HG03280 (cell line): ENCODE data around the gene MPG.

Experiments
- ATAC-seq: cut with Tn5 transposase; IDR thresholded peaks from one replicate; pipeline ENCODE4 v1.9.1; 2021; ENCODE audit warnings: mild to moderate bottlenecking, moderate library complexity; ENCODE audit not compliant: unreplicated experiment

MPG gene

DNA sequence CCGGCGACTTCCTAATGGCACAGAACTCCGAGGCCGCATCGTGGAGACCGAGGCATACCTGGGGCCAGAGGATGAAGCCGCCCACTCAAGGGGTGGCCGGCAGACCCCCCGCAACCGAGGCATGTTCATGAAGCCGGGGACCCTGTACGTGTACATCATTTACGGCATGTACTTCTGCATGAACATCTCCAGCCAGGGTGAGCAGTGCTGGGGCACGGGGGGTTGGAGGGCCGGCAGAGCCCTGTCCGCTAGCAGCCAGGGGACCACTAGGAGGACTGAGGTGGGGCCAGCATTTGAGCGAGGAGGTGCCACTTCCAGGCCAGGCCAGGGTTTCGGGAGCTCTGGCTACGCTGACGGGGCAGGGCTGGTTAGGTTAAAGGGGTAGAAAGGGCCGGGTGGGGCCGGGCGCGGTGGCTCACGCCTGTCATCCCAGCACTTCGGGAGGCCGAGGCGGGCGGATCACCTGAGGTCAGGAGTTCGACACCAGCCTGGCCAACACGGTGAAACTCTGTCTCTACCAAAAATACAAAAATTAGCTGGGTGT lies 5.1 kb downstream of the MPG start:
- no peak for ATAC-seq

DNA sequence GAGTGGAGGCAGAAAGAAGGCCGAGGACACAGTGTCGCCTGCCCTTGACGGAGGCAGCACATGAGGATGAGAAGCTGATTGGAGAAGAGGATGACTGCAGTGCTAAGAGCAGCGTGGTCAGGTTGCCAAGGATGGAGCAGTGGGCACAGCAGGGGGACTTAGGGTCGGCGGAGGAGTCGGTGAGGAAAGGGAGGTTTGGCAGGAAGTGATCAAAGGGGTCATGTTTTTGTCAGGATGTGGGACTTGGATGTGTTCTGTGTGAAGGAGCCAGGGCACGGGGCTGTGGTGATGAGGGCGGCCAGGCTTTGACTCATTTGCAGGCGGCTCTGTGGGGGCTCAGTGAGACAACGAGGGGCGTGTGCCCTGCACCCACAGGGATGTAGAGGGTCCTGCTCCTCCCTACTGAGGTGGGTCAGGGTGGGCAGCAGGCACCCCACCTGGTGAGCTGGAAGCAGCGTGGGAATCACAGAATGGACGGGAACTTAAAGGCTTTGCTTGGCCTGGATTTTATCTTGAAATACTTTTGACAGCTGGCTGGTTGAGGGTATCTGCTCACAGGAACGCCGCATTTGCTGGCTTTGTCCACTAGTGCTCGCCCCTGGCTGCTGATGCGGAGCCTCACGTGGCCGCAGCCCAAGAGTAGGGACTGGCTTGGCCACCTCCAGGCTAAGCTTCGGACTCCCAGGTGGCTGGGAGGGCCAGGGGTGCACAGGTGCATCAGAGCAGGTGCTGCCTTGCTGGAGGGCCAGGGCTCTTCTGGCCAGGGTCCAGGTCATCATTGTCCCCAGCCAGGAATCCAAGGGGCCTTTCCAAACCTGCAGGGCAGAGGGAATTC lies 6.0 kb downstream of the MPG start:
- ATAC-seq = no peak

DNA sequence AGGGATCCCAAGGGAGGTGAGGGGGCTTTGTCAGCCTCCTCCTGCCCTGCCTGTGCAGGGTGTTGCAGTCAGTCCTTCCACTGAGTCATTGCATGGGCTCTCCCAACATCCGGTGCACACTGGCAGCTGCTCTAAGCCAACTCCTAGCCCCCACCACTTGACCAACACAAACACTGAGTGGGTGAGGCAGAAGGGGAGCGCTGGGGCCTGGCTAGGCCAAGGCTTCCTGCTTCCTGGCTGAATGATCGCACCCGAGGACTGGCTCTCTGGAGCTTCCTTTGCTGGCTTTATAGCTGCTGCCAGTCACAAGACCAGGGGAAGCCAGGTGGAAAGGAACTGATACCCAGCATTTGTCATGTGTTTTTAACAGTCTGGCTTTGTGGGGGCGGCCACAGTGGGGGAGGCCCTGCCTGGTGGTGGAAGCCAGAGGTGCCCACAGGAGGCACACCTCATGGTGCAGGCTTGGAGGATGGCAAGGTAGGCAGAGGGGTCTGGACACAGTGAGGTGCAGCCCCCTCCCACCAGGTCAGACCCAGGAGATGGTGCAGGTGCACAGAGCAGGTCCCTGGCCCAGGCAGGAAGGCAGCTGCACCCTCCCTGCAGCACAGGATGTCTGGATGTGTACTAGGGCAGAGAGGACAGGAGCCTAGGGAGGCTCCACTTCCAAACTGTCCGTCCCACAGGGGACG lies 6.8 kb downstream of the MPG start:
- ATAC-seq = no peak

DNA sequence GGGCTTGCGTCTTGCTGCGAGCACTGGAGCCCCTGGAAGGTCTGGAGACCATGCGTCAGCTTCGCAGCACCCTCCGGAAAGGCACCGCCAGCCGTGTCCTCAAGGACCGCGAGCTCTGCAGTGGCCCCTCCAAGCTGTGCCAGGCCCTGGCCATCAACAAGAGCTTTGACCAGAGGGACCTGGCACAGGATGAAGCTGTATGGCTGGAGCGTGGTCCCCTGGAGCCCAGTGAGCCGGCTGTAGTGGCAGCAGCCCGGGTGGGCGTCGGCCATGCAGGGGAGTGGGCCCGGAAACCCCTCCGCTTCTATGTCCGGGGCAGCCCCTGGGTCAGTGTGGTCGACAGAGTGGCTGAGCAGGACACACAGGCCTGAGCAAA lies 7.4 kb downstream of the MPG start:
- ATAC-seq = no peak

DNA sequence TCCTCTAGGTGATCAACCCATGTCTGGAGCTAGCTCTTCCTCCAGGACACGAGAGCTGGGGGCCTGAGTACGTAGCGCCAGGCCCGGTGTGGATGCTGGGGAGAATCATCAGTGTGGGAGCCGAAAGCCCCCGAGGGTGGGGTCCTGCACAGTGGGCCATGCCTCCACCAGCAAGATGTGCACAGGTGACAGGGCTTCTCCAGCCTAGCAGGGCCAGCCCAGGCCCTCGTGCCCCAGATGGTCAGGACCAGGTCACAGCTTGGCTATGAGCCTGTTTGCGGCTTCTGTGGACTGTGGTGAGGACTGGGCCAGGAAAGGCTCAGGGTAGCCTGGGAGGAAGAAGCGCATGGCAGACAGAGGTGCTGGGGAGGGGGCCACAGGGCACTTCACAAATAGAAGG lies 7.8 kb downstream of the MPG start:
- ATAC-seq = no peak

DNA sequence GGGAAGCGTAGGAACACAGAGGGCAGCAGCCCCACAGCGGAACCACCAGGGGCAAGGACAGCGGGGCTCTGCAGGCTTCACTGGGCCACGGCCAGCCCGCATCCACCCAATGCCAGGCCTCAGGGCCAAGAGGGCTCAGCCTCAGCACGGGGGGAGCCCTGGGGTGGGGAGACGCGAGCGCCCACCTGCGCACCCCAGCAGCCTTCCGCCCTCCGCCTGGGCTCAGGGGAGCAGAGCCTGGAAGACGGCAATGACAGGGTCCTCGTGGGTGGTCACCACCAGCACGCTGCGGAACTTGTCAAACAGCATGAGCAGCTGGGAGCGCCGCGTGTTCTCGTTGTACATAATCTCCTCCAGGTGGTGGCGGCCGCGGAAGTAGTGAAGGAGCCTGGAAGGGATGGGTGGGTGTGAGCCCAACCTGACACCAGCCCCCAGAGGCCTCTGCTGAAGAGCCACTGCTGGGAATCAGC lies 8.5 kb downstream of the MPG start:
- ATAC-seq = no peak

DNA sequence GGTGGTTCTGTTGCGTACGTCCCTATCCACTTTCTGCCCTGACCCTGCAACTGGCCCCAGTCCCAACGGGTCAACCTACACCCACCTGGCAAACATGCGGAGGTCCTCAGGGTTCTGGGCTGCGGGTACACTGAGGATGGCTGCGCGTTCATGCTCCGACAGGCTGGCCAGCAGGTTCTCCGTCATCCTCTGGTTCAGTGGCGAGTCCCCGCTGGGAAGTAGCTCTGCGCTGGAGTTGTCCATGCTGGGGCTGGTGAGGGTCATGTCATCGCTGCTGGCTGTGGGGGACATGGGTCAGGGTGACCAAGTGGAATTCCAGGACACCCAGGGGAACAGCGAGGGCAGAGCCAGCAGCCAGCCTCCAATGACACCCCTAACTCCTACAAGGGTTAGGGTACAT lies 10.6 kb downstream of the MPG start:
- no peak for ATAC-seq

DNA sequence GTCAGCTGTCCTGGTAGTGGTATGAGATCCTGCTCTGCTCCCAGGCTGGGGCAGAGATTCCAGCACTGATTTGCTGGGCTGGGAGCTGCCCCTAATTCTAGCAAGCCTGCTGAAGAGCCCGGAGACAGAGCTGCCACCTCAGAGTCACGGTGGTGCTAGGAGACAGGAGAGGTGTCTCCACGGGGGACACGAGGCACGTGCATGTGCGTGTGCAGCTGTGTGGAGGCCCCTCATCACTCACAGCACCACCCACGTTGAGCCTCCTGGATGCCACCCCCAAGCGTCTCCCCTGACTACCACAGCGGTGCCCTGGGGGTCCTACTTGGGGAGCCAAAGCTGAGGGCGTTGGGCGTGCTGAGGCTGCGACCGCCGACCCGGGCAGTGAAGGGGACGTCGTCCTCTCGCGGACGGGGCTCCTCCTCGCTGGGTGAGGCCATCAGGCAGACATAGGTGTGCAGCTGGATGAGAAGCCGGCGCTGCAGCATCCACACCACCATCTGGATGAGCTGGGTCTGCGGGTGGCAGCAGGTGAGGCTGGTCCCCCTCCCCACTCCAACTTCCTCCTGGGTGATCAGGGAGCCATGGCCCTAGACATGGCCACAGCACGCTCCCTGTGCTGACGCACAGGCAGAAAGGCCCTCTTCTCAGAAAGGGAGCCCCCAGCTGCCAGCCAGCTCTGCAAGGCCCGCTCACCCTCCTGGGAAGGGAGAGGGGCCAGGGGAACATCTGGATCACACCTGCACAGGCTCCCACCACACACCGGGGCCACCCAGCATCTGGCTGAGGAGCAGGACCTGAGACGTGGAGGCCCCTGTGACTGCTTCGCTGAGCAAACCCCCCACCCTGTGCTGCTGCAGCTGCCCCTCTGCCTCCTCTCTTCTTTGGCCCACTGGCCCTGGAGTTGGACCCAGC lies 11.6 kb downstream of the MPG start:
- no peak for ATAC-seq

DNA sequence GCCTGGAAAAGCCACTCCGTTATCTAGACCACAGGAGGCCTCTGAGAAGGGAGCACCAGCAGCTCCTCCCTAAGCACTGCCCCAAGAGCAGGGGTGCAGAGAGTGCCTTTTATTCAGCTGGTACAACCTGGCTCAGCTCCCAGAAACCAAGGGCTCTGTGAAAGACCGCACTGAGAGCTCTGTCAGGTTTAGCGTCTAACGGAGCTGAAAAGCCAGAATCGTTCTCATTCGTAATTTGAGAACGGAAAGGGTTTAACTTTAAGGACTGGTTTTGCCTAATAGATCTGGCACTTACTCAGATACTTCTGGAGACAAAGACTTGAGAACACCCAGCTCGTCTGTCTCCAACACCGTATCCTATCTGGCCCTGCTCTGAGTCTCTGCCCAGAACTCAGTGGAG lies 13.5 kb downstream of the MPG start:
- no peak for ATAC-seq

DNA sequence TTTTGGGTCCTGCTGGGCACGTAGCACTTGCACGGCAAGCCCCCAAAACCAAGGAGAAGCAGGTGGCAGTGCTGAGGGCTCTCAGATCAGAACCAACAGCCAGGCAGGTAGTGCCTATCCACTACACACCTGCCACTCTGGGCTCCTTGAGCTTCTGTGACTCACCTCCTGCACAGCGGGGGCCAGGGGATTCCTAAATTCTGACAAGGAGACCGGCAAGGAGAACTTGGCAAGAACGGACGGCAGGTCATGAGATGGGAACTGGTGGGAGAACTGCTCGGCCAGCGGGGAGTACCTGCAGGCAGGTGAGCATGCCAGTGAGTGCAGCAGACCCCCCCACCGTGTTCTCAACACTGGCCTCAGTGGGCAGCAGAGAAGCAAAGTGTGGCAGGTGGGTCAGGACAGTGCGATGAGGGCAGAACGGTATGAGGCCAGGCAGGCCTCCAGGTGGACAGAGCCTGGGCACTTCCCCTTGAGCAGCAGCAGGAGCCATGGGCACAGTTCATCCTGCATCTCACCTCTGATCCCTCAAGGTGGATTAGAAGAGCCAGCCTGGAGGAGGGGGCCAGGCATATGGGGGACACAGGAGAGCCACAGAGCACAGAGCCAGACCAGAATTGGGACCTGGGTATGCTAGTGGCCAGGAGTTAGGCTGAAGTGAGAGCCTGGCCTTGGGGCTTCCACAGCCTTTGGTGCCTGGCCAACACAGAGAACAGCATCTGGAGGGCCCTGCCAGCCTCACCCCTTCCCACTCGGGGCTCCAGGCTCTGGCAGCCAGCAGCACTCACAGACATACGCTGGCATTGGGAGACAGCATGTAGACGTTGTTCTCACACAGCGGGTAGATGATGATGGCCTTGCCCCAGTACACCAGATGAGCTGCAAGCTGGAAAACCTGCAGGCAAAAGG lies 14.7 kb downstream of the MPG start:
- ATAC-seq = no peak

DNA sequence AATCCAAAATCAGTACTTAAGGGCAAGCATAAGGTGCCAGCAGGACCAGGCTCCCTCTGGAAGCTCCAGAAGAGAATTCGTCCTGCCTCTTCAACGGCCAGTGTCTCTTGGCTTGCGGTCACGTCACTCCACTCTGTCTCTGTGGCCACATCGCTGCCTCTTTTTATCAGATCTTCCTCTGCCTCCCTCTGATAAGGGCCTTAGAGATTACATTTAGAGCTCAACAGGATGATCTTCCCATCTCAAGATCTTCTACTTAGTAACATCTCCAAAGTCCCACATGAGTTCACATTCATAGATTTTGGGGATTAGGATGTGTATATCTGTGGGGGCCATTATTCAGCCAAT lies 16.9 kb downstream of the MPG start:
- no peak for ATAC-seq

DNA sequence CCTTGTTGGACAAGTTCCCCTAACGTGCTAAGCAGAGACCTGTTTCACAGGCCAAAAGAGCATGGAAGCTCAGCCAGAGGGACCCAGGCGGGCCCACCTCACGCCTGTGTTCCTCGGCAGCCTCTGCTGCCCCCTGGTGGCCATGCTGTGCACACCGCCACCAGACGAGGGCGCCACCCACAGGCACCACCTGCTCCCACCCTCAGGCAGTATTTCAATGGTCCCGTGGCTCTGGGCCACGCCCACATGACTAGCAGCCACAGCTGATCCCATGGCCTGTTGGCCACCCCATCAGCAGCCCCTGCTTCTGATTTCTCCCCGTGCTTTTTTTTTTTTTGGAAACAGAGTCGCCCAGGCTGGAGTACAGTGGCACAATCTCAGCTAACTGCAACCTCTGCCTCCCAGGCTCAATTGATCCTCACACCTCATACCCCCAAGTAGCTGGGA lies 18.9 kb downstream of the MPG start:
- peak; percentile 84 for ATAC-seq

DNA sequence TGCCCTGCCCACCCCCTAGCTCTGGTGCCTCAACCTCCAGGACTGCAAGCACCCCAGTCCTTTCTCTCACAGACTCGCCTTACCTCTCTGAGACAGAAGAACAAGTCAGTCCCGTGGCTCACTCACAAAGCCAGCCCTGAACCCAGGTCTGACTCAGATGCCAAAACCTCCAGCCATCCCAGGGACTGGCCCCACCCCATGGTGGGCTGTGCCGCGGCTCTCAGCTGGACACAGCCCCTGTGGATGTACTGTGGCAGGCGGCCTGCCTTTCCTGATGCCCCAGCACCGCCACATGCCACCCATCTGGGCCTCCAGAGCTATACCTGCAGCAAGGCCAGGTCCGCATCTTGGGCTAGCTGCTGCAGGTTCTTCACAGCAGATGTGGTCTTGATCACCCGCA lies 19.8 kb downstream of the MPG start:
- ATAC-seq = no peak

DNA sequence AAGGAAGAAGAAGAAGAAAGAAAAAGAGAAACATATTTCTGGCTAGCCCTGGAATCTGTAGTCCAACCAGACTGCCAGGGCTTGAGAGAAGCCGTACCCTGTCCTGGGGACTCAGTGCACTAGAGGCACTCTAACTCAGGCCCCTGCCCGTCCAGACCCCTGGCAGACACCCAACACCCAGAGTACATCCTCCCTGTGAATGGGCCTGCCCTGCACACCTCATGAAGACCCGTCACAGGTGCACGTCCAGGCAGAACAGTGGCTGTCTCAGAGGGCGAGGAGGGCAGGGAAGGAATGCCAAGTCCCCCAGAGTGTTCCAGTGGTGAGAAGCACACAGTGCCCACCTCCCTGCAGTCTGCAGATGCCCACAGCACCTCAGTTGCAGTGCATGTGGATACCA lies 23.0 kb downstream of the MPG start:
- ATAC-seq = no peak

DNA sequence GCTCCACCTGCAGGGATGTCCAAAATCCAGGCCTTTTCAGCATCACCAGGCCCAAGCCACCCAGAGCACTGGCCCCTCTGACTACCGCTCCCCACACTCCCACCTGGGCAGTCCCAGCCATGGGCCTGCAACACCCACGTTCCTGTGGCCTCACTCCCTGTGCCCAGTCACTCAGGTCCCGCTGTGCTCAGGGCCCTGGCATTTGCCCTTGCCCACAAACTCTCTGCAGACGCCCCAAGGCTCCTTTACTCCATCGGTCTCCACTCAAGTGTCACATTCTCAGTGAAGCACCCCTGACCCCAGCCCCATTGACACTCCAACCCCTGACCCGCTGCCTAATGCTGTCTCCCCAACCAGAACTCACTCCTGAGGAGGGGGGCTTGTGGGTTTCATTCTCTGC lies 23.6 kb downstream of the MPG start:
- ATAC-seq = no peak

DNA sequence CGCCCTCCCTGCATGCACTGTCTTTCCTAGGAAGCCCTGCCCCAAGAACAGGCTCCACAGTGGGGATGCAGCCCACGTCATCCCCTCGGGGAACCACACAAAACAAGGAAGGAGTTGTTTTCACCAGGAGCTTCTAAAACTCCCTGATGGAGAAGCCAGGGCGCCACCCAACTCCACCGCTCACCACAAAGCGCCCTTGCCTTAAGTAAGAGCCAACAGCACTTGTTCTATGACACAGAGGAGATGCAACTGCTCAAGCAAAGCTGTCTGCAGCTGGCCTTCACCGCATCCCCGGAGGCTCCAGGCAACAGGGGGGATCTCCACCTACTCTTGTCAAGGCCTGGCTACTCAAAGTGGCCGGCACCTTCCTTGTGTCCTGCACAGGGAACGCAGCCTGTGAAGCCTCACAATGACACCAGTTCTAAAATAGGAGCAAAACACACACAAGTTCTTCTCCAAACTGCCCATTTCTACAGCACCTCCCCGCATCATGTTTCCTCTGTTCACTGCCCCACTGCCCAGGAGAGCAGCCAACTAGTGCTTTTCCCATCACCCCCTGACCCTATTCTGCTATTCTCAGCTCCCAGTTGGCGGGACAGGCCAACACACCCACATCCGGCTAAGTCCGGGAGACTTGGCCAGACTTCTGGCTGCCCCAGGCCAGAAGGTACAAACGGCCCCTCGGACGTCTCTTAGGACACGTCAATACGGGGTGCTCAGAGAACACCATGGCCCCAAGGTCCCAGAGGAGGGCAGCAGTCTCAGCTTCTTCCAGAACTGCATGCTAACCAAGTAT lies 24.2 kb downstream of the MPG start:
- no peak for ATAC-seq

DNA sequence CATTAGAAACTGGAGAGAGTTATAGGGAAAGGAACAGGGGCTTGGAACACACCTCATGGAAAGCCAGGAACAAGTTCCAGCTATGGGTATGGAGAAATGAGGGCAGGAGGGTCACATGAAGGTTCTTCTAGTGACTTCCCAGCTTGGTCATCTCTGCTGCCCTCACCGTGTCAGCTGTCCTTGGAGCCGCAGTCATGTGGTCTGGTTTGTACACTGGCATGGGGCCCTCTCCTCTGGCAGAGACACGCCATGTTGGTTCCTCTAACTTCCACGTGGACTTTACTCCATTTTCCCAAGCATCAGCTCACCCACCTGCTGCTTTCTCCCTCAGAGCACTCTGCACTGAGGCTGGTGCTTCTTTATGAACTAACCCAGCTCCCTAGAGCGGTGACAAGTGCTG lies 26.3 kb downstream of the MPG start:
- ATAC-seq = no peak

DNA sequence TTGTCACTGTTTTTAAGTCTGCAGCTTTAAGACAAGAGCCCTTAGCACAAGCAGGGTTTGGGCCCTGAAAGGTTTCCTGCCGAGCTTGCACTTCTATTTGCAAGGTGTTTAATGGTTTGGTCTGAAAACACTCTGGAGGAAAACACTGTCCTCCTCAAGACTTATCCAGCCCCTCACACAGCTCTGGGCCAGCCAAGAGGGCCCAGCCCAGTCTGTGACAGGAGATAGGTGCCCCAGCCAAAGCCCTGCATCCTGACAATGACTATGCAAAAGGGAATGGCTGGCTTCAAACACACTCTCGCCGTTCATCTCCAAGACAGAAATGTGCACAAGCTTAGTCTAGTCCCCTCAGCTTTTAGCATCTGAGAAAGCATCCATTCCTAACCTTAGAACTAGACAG lies 26.9 kb downstream of the MPG start:
- no peak for ATAC-seq

DNA sequence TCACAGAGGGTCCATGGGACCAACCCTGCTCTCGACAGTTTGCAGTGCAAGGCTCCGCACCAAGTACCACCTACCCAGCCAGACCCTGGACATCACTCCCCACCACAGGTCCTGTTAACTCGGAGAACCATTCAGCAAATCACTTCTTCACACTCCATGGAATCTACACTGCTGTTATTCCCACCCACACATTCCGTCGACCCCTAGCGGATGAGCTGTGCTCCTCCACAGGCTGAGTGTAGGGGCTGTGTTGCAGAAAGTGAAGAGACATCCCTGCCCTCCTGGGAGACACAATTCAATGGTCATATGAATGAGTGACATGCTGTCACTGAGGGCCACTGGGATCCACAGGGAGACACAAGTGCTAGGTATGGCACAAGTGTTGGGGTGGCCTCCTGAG lies 27.5 kb downstream of the MPG start:
- no peak for ATAC-seq
